Endothelial cell of umbilical vein (primary cell): ENCODE results near the gene PIP4K2C. TPM values are rescaled to one million over a fixed set of nuclear protein-coding genes. Genes with fewer than 3 reads are reported as not detected.
"Not testable (repeated sequence)": the region's sequence is repeated elsewhere in the genome, so short reads cannot be mapped to it uniquely, and the experiment has no call there.

ENCODE experiments used
- BruUV-seq: library from RNA; stranded (reverse); fragments of 400-500 nt; replicated peaks from 2 replicates; lab custom pipeline; 2021; lab: Mats Ljungman, UMichigan
- CTCF ChIA-PET: fragments of 300-600, 350-600 bp; sonication (Branson Sonifier 250); formaldehyde crosslinking; loops from one replicate; lab custom pipeline; 2021; ENCODE audit warnings: antibody characterized with exemption, inconsistent platforms; lab: Charles Lee
- POLR2A ChIA-PET: fragments of 300-600, 350-600 bp; sonication (Branson Sonifier 250); formaldehyde crosslinking; loops from one replicate; lab custom pipeline; 2021; ENCODE audit warnings: antibody characterized with exemption, inconsistent platforms; lab: Charles Lee
- DNase-seq: peaks from one replicate; pipeline ENCODE4 v3.0.0-alpha.2; 2011; ENCODE audit warnings: low read depth, low spot score
- FAIRE-seq: peaks from 2 replicates; lab custom pipeline; 2011; peaks lifted over from hg19 to GRCh38; lab: Jason Lieb, UNC
- H2AFZ ChIP-seq: 2 replicates; pipeline ENCODE4 v1.6.0; 2012; ENCODE audit warnings: low read depth, low read length, control low read depth, inconsistent platforms
- H3K27ac ChIP-seq: 2 replicates; pipeline ENCODE4 v1.5.1; 2011; ENCODE audit warnings: low read depth, mild to moderate bottlenecking, control low read depth, low read length, moderate library complexity; ENCODE audit not compliant: insufficient read depth
- H3K27me3 ChIP-seq, 2 experiments: 2 replicates each; pipeline versions ENCODE4 v1.6.0 to v1.6.1; 2011; ENCODE audit warnings: low read length in 2 of 2, mixed read lengths in 1 of 2; ENCODE audit not compliant: control insufficient read depth in 2 of 2, insufficient read depth in 2 of 2
- H3K36me3 ChIP-seq, 2 experiments: 2 replicates in 1 of 2; 3 replicates in 1 of 2; pipeline ENCODE4 v1.5.1; 2011; ENCODE audit warnings: low read length in 2 of 2, mild to moderate bottlenecking in 1 of 2, moderate library complexity in 1 of 2; ENCODE audit not compliant: control insufficient read depth in 2 of 2, insufficient read depth in 2 of 2; ENCODE audit errors: extremely low read depth in 1 of 2
- H3K4me1 ChIP-seq: 3 replicates; pipeline ENCODE4 v1.5.1; 2011; ENCODE audit warnings: mild to moderate bottlenecking, low read length; ENCODE audit not compliant: control insufficient read depth, insufficient read depth; ENCODE audit errors: extremely low read depth
- H3K4me2 ChIP-seq: 2 replicates; pipeline ENCODE4 v1.6.1; 2011; ENCODE audit warnings: low read length, control low read depth, mixed read lengths; ENCODE audit not compliant: insufficient read depth
- H3K4me3 ChIP-seq, 3 experiments: fragments of 200-600 bp in 1 of 3; sonication (generic), shearing (Covaris generic) in 1 of 3; replicated peaks in 1 of 3; 2 replicates each; pipeline ENCODE4 v1.5.1; 2011 to 2016; ENCODE audit warnings: control low read depth in 3 of 3, low read length in 3 of 3, mild to moderate bottlenecking in 2 of 3, inconsistent platforms in 1 of 3, low read depth in 1 of 3, moderate library complexity in 1 of 3; ENCODE audit not compliant: insufficient read depth in 1 of 3
- H3K79me2 ChIP-seq: 2 replicates; pipeline ENCODE4 v1.6.0; 2012; ENCODE audit warnings: low read length, inconsistent platforms; ENCODE audit not compliant: control insufficient read depth, insufficient read depth
- H3K9ac ChIP-seq: replicated peaks from 2 replicates; pipeline ENCODE3; 2011; ENCODE audit warnings: low read length, control low read depth; ENCODE audit not compliant: insufficient read depth; ENCODE audit errors: extremely low read depth
- H3K9me1 ChIP-seq: replicated peaks from 3 replicates; pipeline ENCODE4 v1.6.0; 2011; ENCODE audit warnings: mild to moderate bottlenecking, low read length; ENCODE audit not compliant: control insufficient read depth, insufficient read depth; ENCODE audit errors: extremely low read depth
- H3K9me3 ChIP-seq: replicated peaks from 2 replicates; pipeline ENCODE4 v1.5.1; 2012; ENCODE audit warnings: low read length, inconsistent platforms; ENCODE audit not compliant: control insufficient read depth, insufficient read depth
- H4K20me1 ChIP-seq: replicated peaks from 2 replicates; pipeline ENCODE3; 2011; ENCODE audit warnings: mild to moderate bottlenecking, low read length; ENCODE audit not compliant: control insufficient read depth, insufficient read depth; ENCODE audit errors: extremely low read depth
- EZH2 ChIP-seq: IDR thresholded peaks from 2 replicates; pipeline ENCODE4 v1.6.1; 2012; ENCODE audit warnings: borderline replicate concordance, low read depth, mild to moderate bottlenecking, moderate library complexity, low read length, inconsistent platforms; ENCODE audit not compliant: severe bottlenecking
- FOS ChIP-seq: IDR thresholded peaks from 2 replicates; pipeline ENCODE4 v1.6.1; 2011; ENCODE audit warnings: mild to moderate bottlenecking, low read length, moderate library complexity, borderline replicate concordance; ENCODE audit not compliant: insufficient read depth
- GATA2 ChIP-seq: IDR thresholded peaks from 2 replicates; pipeline ENCODE4 v1.7.0; 2011; ENCODE audit warnings: low read depth, mild to moderate bottlenecking, moderate library complexity, mixed read lengths, low read length; ENCODE audit not compliant: insufficient read length, insufficient read depth
- dilution Hi-C: fragments of 300-500 bp; cut with MboI; formaldehyde crosslinking; loops from one replicate; pipeline ENCODE4 v1.15.0; 2019; ENCODE audit warnings: low sequenced_read_pairs; ENCODE audit not compliant: extremely low pct_ligation_motif_present
- intact Hi-C: fragments of 100-400 bp; cut with micrococcal nuclease; formaldehyde crosslinking; loops from one replicate; pipeline ENCODE4 v1.10.0; 2022
- polyA plus RNA-seq, 4 experiments: library from polyadenylated mRNA; depleted of rRNA in 3 of 4; stranded (reverse) in 3 of 4; unstranded in 1 of 4; fragments of >200 nt; gene quantifications; 2 replicates each; pipeline versions ENCODE4 v1.2.1 to v1.2.3, GENCODE V29; 2011 to 2012; ENCODE audit warnings: missing spikeins in 1 of 4
- total RNA-seq: library from RNA; stranded (reverse); gene quantifications from 2 replicates; pipeline ENCODE4 v1.2.3, GENCODE V29; 2021
- TF ChIP-seq, protein P1 (sequence below), 2 donors: IDR thresholded peaks; 1 replicate in 1 of 2; 2 replicates in 1 of 2; pipeline ENCODE4 v1.5.1; 2011; ENCODE audit warnings: low read length in 2 of 2, mild to moderate bottlenecking in 2 of 2, moderate library complexity in 2 of 2, control low read depth in 1 of 2, inconsistent platforms in 1 of 2, low read depth in 1 of 2; ENCODE audit not compliant: insufficient read depth in 1 of 2; ENCODE audit errors: extremely low read depth in 1 of 2

Gene PIP4K2C
- total and polyA plus RNA-seq, 2 donors (not counting 3 experiments of a cell fraction or from before 2014, with no cell fraction given): 10.5 to 11.5 TPM

- peak within 1 kb of the TSS; percentile 67 for H2AFZ ChIP-seq
- FAIRE-seq: no peak
- peak within 1 kb of the TSS; percentile 66 for H3K4me2 ChIP-seq
- CTCF ChIA-PET: interaction anchor here (0.6 to 6.8 kb wide), 25 partner anchors 10 to 175 kb away, joined by 3 to 126 read pairs (median 4); partner anchors contain the start of genes ARHGEF25, GLI1 and OS9
- POLR2A ChIA-PET: no interaction called here
- H3K27me3 ChIP-seq: peaks cover 27 to 39% of the 10 kb centered on the region in 2 experiments
- H3K4me1 ChIP-seq: no peaks in the 10 kb centered on the region
- dilution Hi-C loops (no loop called here), intact Hi-C loops (loop anchor here (1.0 kb wide), 2 partner anchors 12 to 50 kb away; no protein-coding TSS in a partner anchor)
- peak within 1 kb of the TSS in 2 of 3 experiments; percentile 24 to 36 for H3K4me3 ChIP-seq
- H3K9me1 ChIP-seq: no peaks in the 10 kb centered on the region
- H4K20me1 ChIP-seq: no peaks in the 10 kb centered on the region
- H3K36me3 ChIP-seq: no peaks in the 10 kb centered on the region
- H3K9ac ChIP-seq: no peak within 1 kb of the TSS
- DNase-seq: peak; percentile 61
- TF ChIP-seq, protein P1, sequence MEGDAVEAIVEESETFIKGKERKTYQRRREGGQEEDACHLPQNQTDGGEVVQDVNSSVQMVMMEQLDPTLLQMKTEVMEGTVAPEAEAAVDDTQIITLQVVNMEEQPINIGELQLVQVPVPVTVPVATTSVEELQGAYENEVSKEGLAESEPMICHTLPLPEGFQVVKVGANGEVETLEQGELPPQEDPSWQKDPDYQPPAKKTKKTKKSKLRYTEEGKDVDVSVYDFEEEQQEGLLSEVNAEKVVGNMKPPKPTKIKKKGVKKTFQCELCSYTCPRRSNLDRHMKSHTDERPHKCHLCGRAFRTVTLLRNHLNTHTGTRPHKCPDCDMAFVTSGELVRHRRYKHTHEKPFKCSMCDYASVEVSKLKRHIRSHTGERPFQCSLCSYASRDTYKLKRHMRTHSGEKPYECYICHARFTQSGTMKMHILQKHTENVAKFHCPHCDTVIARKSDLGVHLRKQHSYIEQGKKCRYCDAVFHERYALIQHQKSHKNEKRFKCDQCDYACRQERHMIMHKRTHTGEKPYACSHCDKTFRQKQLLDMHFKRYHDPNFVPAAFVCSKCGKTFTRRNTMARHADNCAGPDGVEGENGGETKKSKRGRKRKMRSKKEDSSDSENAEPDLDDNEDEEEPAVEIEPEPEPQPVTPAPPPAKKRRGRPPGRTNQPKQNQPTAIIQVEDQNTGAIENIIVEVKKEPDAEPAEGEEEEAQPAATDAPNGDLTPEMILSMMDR (IDR thresholded peaks at IDR 0.05; ENCODE audit: extremely low read depth in 1 of 2, insufficient read depth in 1 of 2, low read depth in 1 of 2, low read length in 2 of 2): peak; percentile 84 to 94
- TF ChIP-seq EZH2 (no peak), GATA2 (no peak), FOS (peak; percentile 32)
- H3K27ac ChIP-seq: no peak within 1 kb of the TSS
- H3K79me2 ChIP-seq: no peaks in the 10 kb centered on the region
- no peaks in the 10 kb centered on the region for H3K9me3 ChIP-seq
- BruUV-seq: no TSS peak
Observed at GRCh38 chr12:57632958-57633840, 42.2 kb downstream of the PIP4K2C start, which contains the start of gene B4GALNT1. B4GALNT1 (minus strand) TSS chr12:57633201; CDS start chr12:57632132, 1,069 bp downstream.

GRCh38 chr12:57636731-57637130, 45.7 kb downstream of the PIP4K2C start:
- intact Hi-C loops, H4K20me1 ChIP-seq, H3K9me1 ChIP-seq, H3K36me3 ChIP-seq, H2AFZ ChIP-seq, H3K27ac ChIP-seq, H3K79me2 ChIP-seq, H3K9ac ChIP-seq, POLR2A ChIA-PET, BruUV-seq, H3K9me3 ChIP-seq, FAIRE-seq, DNase-seq, dilution Hi-C loops, H3K4me2 ChIP-seq, H3K4me1 ChIP-seq, H3K4me3 ChIP-seq: not testable (repeated sequence)
- H3K27me3 ChIP-seq: peaks cover 22 to 33% of the 10 kb centered on the region in 2 experiments
- CTCF ChIA-PET: interaction anchor here (1.0 to 3.3 kb wide), 2 partner anchors 14 to 53 kb away, joined by 3 to 28 read pairs; no protein-coding TSS in a partner anchor
